ENCODE measurements around the gene NGLY1. TPM values are rescaled to one million over a fixed set of nuclear protein-coding genes. Genes with fewer than 3 reads are reported as not detected.

The NGLY1 gene
- total and polyA plus RNA-seq, 3 experiments from 2014 or later: 38.1 to 48.9 (median 44.8) TPM

DNA sequence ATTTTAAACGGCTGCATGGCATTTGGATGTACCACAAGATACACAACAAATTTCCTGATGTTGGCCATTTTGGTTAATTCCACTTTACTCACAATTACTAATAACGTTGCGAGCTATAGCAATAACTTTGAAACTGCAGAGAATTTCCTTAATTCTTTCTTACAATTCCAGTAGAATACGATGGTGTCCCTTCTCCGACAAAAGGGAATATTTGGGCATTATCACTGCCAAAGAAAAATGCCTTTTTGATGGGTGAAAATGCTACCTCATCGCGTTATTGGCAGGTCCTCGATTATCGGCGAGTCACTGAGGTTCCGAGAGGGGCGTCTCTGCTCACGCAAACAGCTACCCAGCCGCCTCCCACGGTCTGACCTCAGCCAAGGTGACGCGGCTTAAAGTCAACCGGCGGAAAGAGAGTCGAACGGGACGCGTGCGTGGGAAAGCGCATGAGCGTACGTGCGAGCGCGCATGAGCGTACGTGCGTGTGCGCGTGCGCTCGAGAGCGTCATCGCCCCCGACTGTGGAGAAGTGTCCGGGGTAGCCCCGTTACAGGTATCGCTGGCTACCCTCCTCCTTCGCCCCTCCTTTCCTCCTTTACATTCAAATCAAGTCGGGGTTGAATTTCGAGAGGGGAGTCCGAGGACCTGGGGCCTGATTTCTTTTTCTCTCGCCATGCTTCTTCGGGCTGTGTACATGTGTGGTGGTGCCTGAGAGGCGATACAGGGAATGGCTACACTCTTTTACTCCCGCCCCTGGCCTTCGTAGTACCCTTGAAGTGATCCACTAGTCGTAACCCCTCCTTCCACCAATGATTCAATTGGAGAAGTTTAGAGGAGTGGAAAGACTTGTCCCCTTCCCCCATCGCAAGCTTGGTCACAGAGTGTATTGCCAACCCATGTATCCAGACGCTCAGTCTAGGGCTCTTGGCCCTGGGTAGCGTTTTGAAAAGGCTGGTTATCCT, 6.6 kb upstream of the NGLY1 start, which contains the start of gene OXSM:
OXSM (plus strand) TSS at position 495 of the 961 bp plus-strand sequence. CDS start 931 bp downstream, outside the sequence.
- H3K36me3 ChIP-seq (ENCODE audit: insufficient read depth, low read length): no peaks in the 10 kb centered on the region
- peak; percentile 82 to 94 (median 89) for DNase-seq
- Mint-ChIP-seq H3K27ac (peak within 1 kb of the TSS; percentile 93 to 100 (median 99)), H3K4me3 (peak within 1 kb of the TSS; percentile 93 to 98 (median 96)), H3K9me3 (no peaks in the 10 kb centered on the region), H3K27me3 (peaks cover 0 to 2% of the 10 kb centered on the region in 2 donors), H3K4me1 (peaks cover 38 to 55% (median 54%) of the 10 kb centered on the region in 3 donors), H3K36me3 (peaks cover 0 to 18% (median 5%) of the 10 kb centered on the region in 3 donors)
- H3K9me3 ChIP-seq (ENCODE audit: low read length): no peaks in the 10 kb centered on the region
- H3K27ac ChIP-seq (ENCODE audit: low read depth, low read length): peak within 1 kb of the TSS; percentile 96
- ChIA-PET POLR2A (interaction anchor here (0.6 to 1.3 kb wide), 2 partner anchors 15 to 197 kb away, joined by 3 read pairs; no protein-coding TSS in a partner anchor), CTCF (interaction anchor here (0.7 to 1.2 kb wide), 2 partner anchors 9 to 141 kb away, joined by 3 read pairs; no protein-coding TSS in a partner anchor)
- peaks cover 15% of the 10 kb centered on the region for H3K4me1 ChIP-seq (ENCODE audit: insufficient read depth, low read length)
- no peaks in the 10 kb centered on the region for H3K27me3 ChIP-seq (ENCODE audit: insufficient read depth, low read length, poor library complexity, severe bottlenecking)
- H3K4me3 ChIP-seq (ENCODE audit: low read length): peak within 1 kb of the TSS; percentile 85

DNA sequence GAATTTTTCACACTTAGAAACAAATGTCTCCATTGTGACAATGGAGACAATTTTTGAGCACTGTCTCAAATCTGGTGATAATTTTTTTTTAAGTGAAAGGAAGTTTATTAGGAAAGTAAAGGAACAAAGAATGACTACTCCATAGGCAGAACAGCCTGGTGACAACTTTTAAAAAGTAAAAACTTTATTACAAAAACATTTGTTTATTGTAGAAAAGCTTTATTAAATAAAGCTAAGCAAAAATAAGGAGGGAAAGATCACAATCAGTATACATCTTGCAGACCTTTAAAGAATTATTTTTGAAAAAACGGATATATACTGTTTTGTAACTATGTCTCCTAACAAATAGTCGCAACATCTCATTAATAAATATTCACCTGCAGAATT, 6.0 kb upstream of the NGLY1 start:
- Histone ChIP-seq H3K36me3 (ENCODE audit: insufficient read depth, low read length) (no peaks in the 10 kb centered on the region), H3K27me3 (ENCODE audit: insufficient read depth, low read length, poor library complexity, severe bottlenecking) (no peaks in the 10 kb centered on the region), H3K4me3 (ENCODE audit: low read length) (peak overlapping the region; percentile 85), H3K27ac (ENCODE audit: low read depth, low read length) (peak overlapping the region; percentile 96), H3K9me3 (ENCODE audit: low read length) (no peaks in the 10 kb centered on the region), H3K4me1 (ENCODE audit: insufficient read depth, low read length) (peaks cover 16% of the 10 kb centered on the region)
- Mint-ChIP-seq H3K27me3 (peaks cover 0 to 2% of the 10 kb centered on the region in 2 donors), H3K9me3 (no peaks in the 10 kb centered on the region), H3K36me3 (peaks cover 0 to 14% (median 2%) of the 10 kb centered on the region in 3 donors), H3K4me1 (peaks cover 38 to 60% (median 50%) of the 10 kb centered on the region in 3 donors), H3K27ac (peak overlapping the region in 7 of 8 donors; percentile 93 to 100 (median 99)), H3K4me3 (peak overlapping the region; percentile 93 to 98 (median 96))
- POLR2A ChIA-PET: interaction anchor here (0.6 kb wide), 1 partner anchor 14 kb away, joined by 3 read pairs; no protein-coding TSS in a partner anchor
- no peak for DNase-seq
- CTCF ChIA-PET: interaction anchor here (0.7 kb wide), 1 partner anchor 141 kb away, joined by 3 read pairs; no protein-coding TSS in a partner anchor

DNA sequence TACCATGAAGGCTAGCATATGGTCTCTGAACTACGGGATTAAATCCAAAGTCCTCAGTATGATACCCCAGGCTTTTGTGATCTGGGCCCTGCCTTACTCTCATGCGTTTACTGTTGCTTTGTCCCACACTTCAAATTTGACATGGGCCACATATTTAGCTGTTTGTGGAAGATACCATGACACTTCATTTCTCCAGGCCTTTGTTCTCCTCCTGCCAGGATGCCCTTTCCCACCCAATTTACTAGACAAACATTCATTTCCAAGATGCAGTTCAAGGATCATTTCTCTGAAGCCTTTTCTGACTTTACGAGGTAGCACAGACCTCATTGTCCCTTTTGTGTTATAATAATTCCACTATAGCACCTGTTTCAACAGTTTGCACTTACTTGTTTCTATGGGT, 4.4 kb upstream of the NGLY1 start:
- DNase-seq: no peak
- H3K9me3 Mint-ChIP-seq: no peaks in the 10 kb centered on the region
- POLR2A ChIA-PET: no interaction called here
- CTCF ChIA-PET: no interaction called here
- H3K36me3 Mint-ChIP-seq: peaks cover 0 to 12% (median 2%) of the 10 kb centered on the region in 3 donors
- H3K4me3 Mint-ChIP-seq: peak overlapping the region in 1 of 7 donors; percentile 80
- peak overlapping the region; percentile 96 for H3K27ac ChIP-seq (ENCODE audit: low read depth, low read length)
- peaks cover 19% of the 10 kb centered on the region for H3K4me1 ChIP-seq (ENCODE audit: insufficient read depth, low read length)
- peaks cover 39 to 55% (median 54%) of the 10 kb centered on the region in 3 donors for H3K4me1 Mint-ChIP-seq
- no peaks in the 10 kb centered on the region for H3K9me3 ChIP-seq (ENCODE audit: low read length)
- no peaks in the 10 kb centered on the region for H3K36me3 ChIP-seq (ENCODE audit: insufficient read depth, low read length)
- H3K27me3 ChIP-seq (ENCODE audit: insufficient read depth, low read length, poor library complexity, severe bottlenecking): no peaks in the 10 kb centered on the region
- H3K4me3 ChIP-seq (ENCODE audit: low read length): no peak overlapping the region
- H3K27ac Mint-ChIP-seq: peak overlapping the region; percentile 6 to 93 (median 48)
- peaks cover 0 to 2% of the 10 kb centered on the region in 2 donors for H3K27me3 Mint-ChIP-seq

DNA sequence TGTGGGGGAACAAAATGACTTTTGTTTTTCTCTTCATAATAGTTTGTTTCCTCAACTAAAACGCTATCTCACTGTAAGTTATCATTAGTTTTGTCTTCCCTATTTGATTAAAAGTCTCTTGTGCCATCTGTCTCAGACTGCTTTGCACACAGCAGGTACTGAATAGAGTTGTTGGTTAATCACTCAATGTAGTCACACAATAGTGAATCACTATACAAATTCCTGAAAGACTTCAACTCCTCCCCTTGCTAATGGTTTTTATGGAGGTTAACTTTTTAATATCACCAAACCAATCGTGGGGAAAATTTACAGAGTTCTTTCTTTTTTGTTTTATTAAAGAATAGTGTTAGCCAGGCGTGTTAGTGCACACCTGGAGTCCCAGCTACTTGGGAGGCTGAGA, 2.6 kb upstream of the NGLY1 start:
- H3K9me3 Mint-ChIP-seq: no peaks in the 10 kb centered on the region
- H3K27ac Mint-ChIP-seq: peak overlapping the region in 3 of 8 donors; percentile 41 to 60 (median 59)
- H3K4me3 Mint-ChIP-seq: peak overlapping the region in 2 of 7 donors; percentile 10 to 60

DNA sequence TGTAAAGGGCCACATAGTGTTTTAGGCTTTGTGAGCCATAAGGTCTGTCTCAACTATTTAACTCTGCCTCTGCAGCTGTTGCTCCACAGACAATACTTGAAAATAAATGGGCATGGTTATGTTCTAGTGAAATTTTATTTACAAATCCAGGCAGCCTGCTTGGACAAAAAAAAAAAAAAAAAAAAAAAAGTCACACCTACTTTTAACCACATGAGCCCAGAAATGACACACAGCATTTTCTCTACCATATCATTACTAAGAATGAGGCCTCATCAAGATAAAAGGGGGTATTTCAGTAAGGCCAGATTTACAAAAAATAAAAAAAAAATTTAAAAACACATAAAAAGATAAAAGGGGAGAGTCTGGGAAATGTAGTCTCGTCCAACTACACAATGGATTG, 1.7 kb upstream of the NGLY1 start:
- no peak overlapping the region for H3K4me3 ChIP-seq (ENCODE audit: low read length)
- H3K9me3 Mint-ChIP-seq: no peaks in the 10 kb centered on the region
- no peaks in the 10 kb centered on the region for H3K27me3 ChIP-seq (ENCODE audit: insufficient read depth, low read length, poor library complexity, severe bottlenecking)
- H3K27ac ChIP-seq (ENCODE audit: low read depth, low read length): no peak overlapping the region
- peaks cover 43 to 54% (median 54%) of the 10 kb centered on the region in 3 donors for H3K4me1 Mint-ChIP-seq
- ChIA-PET CTCF (interaction anchor here (0.6 kb wide), 1 partner anchor 33 kb away, joined by 4 read pairs; no protein-coding TSS in a partner anchor), POLR2A (no interaction called here)
- H3K4me1 ChIP-seq (ENCODE audit: insufficient read depth, low read length): peaks cover 28% of the 10 kb centered on the region
- no peaks in the 10 kb centered on the region for H3K9me3 ChIP-seq (ENCODE audit: low read length)
- H3K27me3 Mint-ChIP-seq: no peaks in the 10 kb centered on the region
- H3K36me3 Mint-ChIP-seq: peaks cover 0 to 10% (median 0%) of the 10 kb centered on the region in 3 donors
- peak overlapping the region in 4 of 7 donors; percentile 78 to 99 (median 84) for H3K4me3 Mint-ChIP-seq
- DNase-seq: no peak
- H3K27ac Mint-ChIP-seq: peak overlapping the region in 3 of 8 donors; percentile 4 to 83 (median 71)
- H3K36me3 ChIP-seq (ENCODE audit: insufficient read depth, low read length): no peaks in the 10 kb centered on the region

More for the DNA sequence above, 2.6 kb upstream of the NGLY1 start:
- peaks cover 27% of the 10 kb centered on the region for H3K4me1 ChIP-seq (ENCODE audit: insufficient read depth, low read length)
- H3K9me3 ChIP-seq (ENCODE audit: low read length): no peaks in the 10 kb centered on the region
- POLR2A ChIA-PET: no interaction called here
- H3K27me3 ChIP-seq (ENCODE audit: insufficient read depth, low read length, poor library complexity, severe bottlenecking): no peaks in the 10 kb centered on the region
- H3K27ac ChIP-seq (ENCODE audit: low read depth, low read length): no peak overlapping the region
- peaks cover 0 to 14% (median 0%) of the 10 kb centered on the region in 3 donors for H3K36me3 Mint-ChIP-seq
- H3K4me1 Mint-ChIP-seq: peaks cover 43 to 54% (median 54%) of the 10 kb centered on the region in 3 donors
- H3K4me3 ChIP-seq (ENCODE audit: low read length): no peak overlapping the region
- no peaks in the 10 kb centered on the region for H3K36me3 ChIP-seq (ENCODE audit: insufficient read depth, low read length)
- H3K27me3 Mint-ChIP-seq: peaks cover 0 to 2% of the 10 kb centered on the region in 2 donors
- no peak for DNase-seq
- CTCF ChIA-PET: no interaction called here

DNA sequence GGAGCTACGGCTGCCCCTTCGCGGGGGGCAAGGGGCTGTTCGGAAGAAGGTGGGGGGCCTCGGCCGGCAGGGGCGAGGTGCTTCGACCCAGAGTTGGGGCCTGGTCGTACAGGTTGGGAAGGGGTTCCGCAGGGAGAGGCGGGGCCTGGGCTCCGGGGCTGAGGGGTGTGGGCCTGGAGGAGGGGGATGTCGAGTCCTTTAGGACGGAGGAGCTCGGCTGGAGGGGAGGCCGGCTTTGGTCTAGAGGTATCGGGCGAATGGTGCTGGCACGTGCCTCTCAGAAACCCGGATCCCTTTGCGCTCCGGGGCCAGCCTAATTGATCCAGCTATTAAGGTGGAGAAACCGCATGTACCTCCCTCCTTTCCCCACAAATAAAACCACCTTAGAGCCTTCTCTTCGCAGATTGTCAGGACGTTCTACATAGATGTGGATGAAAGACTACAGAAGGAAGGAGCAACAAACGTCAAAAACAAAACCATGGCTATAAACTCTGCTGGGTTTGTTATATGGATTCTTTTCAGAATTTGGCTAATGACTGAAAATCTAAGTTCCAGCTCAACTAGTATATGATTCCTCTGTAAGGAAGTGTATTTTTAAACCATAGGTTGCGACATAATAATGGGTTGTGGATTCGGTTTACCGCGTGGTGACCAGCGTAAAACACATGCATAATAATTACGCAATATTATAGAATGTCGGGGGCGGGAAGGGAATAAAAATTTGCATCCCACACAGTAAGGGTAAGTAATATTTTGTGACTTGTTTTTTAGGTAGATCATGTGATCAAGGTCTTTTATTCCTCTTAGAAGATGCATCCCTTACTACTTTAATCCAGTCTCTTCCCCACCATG, 644 bp upstream of the NGLY1 start:
- Mint-ChIP-seq H3K27ac (peak overlapping the region in 7 of 8 donors; percentile 70 to 93 (median 83)), H3K4me3 (peak overlapping the region; percentile 78 to 99 (median 84)), H3K4me1 (peaks cover 40 to 53% (median 50%) of the 10 kb centered on the region in 3 donors), H3K36me3 (peaks cover 0 to 7% (median 0%) of the 10 kb centered on the region in 3 donors), H3K27me3 (no peaks in the 10 kb centered on the region), H3K9me3 (no peaks in the 10 kb centered on the region)
- ChIA-PET POLR2A (interaction anchor here (0.5 to 1.1 kb wide), 6 partner anchors 14 to 1867 kb away, joined by 3 to 9 read pairs (median 3); partner anchors contain the start of genes NKIRAS1 and RPL15), CTCF (interaction anchor here (1.1 to 1.7 kb wide), 4 partner anchors 9 to 136 kb away, joined by 3 to 8 read pairs (median 4); no protein-coding TSS in a partner anchor)
- Histone ChIP-seq H3K4me3 (ENCODE audit: low read length) (peak overlapping the region; percentile 70), H3K9me3 (ENCODE audit: low read length) (no peaks in the 10 kb centered on the region), H3K4me1 (ENCODE audit: insufficient read depth, low read length) (peaks cover 31% of the 10 kb centered on the region), H3K27ac (ENCODE audit: low read depth, low read length) (no peak overlapping the region), H3K36me3 (ENCODE audit: insufficient read depth, low read length) (no peaks in the 10 kb centered on the region), H3K27me3 (ENCODE audit: insufficient read depth, low read length, poor library complexity, severe bottlenecking) (no peaks in the 10 kb centered on the region)
- DNase-seq: peak in 1 of 5 donors; percentile 49

DNA sequence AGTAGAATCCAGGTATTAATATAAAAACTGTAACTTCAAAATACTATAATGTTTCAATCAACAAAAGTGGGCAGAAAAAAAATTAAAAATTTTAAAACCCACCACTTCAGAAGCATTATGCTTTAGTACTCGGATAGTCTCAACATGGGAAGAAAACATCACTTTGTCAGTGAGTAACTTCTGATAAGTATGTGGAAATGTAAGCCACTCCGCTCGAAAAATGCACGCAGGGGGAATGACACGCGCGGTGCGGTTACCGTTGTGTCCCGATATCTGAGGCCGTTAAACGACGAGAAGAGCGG, 656 bp downstream of the NGLY1 start:
- H3K4me3 ChIP-seq (ENCODE audit: low read length): peak overlapping the region; percentile 70

More for the DNA sequence above, 656 bp downstream of the NGLY1 start:
- Mint-ChIP-seq H3K4me1 (peaks cover 35 to 58% (median 49%) of the 10 kb centered on the region in 3 donors), H3K4me3 (peak overlapping the region; percentile 85 to 99 (median 93)), H3K9me3 (no peaks in the 10 kb centered on the region), H3K27ac (peak overlapping the region; percentile 83 to 98 (median 90)), H3K36me3 (peaks cover 3 to 18% (median 3%) of the 10 kb centered on the region in 3 donors), H3K27me3 (no peaks in the 10 kb centered on the region)
- peak overlapping the region; percentile 89 for H3K27ac ChIP-seq (ENCODE audit: low read depth, low read length)
- H3K27me3 ChIP-seq (ENCODE audit: insufficient read depth, low read length, poor library complexity, severe bottlenecking): no peaks in the 10 kb centered on the region
- H3K4me1 ChIP-seq (ENCODE audit: insufficient read depth, low read length): peaks cover 31% of the 10 kb centered on the region
- H3K9me3 ChIP-seq (ENCODE audit: low read length): no peaks in the 10 kb centered on the region
- no peak for DNase-seq
- H3K36me3 ChIP-seq (ENCODE audit: insufficient read depth, low read length): peaks cover 8% of the 10 kb centered on the region
- POLR2A ChIA-PET: interaction anchor here (0.8 to 1.1 kb wide), 2 partner anchors 115 to 119 kb away, joined by 3 read pairs; no protein-coding TSS in a partner anchor
- CTCF ChIA-PET: interaction anchor here (1.1 to 1.7 kb wide), 4 partner anchors 8 to 134 kb away, joined by 3 to 8 read pairs (median 4); no protein-coding TSS in a partner anchor
